Mammary epithelial cell (primary cell): ENCODE data around the gene GFRA4.

Experiments used
- CTCF ChIP-seq, 2 donors: IDR thresholded peaks in 1 of 2; conservative IDR thresholded peaks in 1 of 2; 2 replicates each; pipeline ENCODE4 v1.5.1; 2011 to 2012; ENCODE audit warnings: inconsistent platforms in 2 of 2, low read length in 2 of 2, mild to moderate bottlenecking in 2 of 2, control low read depth in 1 of 2, low read depth in 1 of 2; ENCODE audit not compliant: insufficient read depth in 1 of 2; ENCODE audit errors: extremely low read depth in 1 of 2
- EZH2 ChIP-seq: IDR thresholded peaks from 2 replicates; pipeline ENCODE4 v1.6.1; 2012; ENCODE audit warnings: low read length, inconsistent platforms, borderline replicate concordance

GRCh38 chr20:3653921-3654320, 9.3 kb downstream of the GFRA4 start:
- no peak for TF ChIP-seq CTCF (conservative IDR thresholded peaks at IDR 0.05 in 1 of 2, IDR thresholded peaks at IDR 0.05 in 1 of 2; ENCODE audit: extremely low read depth in 1 of 2, insufficient read depth in 1 of 2, low read depth in 1 of 2, low read length in 2 of 2)
- TF ChIP-seq EZH2 = no peak
